HG03025 (cell line): Measurements from ENCODE around the gene PDP2.
"Not testable (repeated sequence)": the region's sequence is repeated elsewhere in the genome, so short reads cannot be mapped to it uniquely, and the experiment has no call there.

Source experiments
- ATAC-seq: cut with Tn5 transposase; IDR thresholded peaks from one replicate; pipeline ENCODE4 v1.9.1; 2021; ENCODE audit warnings: mild to moderate bottlenecking, moderate library complexity; ENCODE audit not compliant: unreplicated experiment, low FRiP score

Gene PDP2

DNA sequence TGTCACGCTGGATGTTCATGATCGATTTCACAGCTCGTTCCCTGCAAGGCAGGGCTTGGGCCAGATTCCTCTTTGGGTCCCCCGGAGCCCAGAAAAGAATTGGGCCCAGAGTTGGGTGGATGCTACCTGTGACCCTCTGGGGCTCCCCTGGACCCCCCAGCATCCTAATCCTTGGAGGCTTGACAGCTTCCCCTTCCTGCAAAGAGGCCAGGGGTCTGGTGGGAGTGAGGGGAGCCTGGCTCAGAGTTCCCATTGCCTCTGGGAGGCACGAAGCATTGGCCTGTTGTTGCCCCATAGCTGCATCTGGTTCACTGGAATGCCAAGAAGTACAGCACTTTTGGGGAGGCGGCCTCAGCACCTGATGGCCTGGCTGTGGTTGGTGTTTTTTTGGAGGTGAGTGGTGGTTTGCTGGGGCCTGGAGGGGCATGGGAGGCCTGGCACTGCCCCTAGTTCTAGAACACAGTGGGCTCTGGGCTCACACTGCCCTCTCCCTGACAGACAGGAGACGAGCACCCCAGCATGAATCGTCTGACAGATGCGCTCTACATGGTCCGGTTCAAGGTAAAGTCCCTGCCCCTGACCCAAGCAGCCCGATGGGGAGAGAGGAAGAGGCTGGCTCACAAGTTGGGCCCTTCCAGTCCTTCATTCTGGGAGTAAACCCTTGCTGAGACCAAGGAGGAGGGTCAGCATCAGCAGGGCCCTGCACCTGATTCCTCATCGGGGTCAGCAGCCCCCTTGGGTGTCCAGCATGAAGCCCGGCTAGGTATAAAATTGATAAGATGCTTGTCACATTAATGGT lies 28.9 kb upstream of the PDP2 start:
- no peak for ATAC-seq

DNA sequence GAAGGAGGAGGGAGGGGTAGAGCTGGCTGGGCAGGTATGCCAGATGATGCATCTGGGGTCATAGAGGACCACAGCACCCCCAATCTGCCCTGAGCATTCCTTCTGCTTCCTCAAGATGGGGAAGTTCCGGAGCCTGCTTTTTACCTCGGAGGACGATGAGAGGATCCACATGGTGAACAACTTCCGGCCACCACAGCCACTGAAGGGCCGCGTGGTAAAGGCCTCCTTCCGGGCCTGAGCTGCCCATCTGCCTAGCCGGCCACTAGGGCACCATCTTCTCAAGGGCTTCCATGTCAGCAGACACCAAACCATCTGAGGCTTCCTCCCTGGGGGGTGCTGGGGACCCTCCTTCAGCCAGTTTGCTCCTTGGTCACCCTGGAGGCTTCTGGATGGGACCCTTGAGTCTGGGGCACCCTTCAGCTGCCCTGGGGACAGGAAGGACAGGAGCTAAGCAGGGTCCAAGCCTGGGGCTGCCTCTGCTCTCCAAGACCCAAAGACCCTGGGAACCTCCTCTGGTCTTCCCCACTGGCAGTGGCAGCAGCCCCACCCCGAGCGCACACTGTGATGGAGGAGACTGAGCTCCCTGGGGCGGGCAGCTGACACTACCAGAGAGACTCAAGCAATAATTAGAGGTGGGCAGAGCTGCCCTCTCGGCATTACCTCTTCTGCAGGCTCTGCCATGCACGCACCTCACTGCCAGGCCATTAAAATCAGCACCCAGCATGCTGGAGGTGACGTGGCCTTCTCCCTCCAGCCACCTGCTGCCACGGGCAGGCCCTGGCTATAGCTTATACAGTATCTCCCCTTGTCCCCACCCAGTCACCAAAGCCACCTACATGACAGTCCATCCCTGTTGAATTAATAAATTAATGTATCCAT lies 26.8 kb upstream of the PDP2 start:
- no peak for ATAC-seq

DNA sequence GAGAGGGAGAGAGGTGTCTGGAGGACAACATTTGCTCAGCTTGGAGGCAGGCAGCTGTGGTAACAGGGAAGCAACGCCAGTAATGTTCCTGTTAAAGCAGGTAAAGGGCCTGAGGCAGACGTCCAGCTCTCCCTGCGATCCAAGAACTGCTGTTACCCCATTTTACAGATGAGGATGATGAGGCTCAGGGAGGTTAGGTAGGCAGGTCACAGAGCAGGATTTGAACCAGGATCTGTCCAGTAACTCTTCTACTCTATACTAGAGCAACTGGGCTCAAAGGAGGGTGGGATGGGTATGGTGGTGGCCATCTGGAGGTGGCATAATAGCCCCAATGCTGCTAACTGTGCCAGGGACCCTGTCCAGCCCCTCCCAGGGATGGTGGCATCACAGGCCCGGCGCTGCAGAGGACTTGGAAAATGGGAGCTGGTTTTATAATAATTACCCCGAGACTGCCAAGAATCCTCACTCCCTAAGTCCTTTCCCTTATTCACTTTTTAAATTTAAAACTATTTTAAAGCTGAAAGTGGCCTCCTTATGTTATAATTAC lies 24.1 kb upstream of the PDP2 start:
- ATAC-seq: no peak

DNA sequence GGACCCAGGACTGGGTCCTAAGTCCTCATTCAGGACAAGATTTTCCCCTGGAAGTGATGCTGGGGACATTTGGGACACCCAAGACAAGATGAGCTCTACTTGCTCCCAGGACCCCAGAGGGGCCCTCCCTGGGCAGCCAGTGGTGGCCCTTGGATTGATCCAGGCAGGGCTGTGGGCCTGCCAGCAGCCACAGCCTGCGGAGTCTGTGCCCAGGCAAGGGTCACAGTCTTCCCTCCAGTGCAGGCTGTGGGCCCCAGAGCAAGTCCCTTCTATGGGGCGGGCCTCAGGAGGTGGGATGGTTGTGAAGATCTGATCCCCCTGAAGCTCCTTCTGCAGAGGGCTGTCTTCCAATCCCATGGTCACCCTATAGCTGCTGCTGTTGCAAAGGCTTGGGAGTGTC lies 23.5 kb upstream of the PDP2 start:
- no peak for ATAC-seq

DNA sequence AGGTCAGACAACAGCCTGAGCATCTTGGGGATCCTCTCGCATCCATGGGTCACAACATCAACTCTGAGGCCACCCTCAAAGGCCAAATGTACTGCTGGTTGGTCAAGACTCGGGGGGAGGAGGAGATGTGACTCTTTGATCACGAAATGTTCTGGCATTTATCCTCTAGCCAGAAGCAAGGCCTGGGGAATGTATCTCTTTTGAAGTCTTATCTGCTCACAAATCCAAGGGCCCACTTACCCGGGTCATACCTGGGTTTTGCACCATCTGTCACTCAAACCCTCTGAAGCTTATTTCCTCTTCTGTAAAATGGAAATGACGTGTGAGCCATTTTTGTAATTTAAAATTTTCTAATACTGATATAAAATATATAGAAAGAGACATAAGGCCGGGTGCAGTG lies 22.9 kb upstream of the PDP2 start:
- no peak for ATAC-seq

DNA sequence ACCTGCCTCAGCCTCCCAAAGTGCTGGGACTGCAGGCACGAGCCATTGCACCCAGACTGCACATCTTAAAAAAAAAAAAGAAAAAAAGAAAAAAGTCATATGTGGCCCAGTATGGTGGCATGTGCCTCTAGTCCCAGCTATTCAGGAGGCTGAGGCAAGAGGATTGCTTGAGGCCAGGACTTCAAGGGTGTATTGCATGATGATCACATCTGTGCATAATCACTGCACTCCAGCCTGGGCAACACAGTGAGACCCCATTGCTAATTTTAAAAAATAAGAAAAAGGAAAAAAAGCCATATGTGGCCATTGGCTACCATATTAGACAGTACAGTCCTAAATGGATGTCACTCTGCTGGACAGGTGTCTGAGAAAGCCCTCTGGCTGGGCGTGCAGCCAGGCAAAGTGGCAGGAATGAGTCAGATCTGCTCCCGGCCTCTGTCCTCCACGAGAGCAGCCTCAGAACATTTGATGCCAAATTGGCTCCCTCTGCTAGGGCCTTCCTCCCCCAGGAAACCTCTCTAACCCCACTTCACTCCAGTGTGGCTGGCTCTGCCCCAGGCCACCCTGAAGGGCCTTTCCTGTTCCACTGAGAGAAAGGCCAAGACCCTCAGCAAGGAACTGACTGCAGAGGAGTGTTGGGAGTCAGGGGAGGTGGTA lies 21.4 kb upstream of the PDP2 start:
- ATAC-seq: no peak

DNA sequence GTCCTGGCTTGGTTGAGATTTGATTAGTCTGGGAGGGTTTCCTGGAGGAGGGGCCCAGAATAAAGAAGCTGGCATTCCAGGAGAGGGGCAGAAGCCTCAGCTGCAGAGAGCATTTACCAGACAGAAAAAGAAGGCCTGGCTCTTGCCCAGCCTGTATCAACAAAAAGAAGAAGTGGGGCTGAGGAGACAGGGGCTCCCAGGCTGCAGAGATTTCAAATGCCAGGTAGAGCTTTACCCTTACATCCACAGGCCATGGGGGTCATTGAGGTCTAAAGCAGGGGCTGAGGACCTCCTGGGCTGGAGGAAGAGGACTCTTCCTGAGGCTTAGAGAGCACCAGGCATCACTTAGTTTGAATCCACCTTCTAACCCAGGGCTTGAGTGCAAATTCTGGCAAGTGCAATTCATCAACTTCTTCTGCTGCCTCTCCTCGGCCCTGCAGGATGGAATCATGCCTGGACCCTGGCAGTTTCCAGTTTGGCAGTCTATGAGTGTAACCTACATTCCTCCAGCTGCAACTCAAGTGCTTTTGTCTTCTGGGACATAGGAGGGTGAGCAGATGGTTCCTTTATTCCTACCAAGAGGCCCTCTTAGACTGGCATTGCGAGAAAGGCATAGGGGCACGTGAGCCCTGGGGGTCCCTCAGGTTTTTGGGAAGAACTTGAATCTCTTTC lies 20.8 kb upstream of the PDP2 start:
- ATAC-seq: no peak

DNA sequence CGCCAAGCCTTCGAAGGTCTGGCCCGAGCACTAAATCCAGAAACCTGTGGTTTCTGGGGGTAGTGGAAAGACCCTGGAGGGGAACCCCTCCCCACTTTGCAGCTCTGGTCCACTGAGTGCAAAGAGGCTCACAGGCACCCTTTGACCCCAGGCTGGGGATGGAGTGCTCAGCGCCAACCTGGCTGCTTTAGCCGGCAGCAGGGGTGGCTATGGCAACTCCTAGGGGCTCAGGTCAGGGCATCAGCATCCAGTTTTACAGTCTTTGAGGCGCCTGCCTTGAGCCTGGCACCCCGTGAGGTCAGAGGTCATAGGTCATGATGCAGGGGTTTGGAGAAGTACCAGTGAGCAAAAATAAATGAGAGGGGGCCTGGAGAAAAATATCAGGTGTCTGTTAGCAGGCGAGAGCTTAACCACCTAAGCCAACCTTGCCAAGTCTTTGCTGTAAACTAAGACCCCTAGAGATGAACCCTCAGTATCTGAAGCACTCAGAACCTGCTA lies 18.2 kb upstream of the PDP2 start:
- ATAC-seq: no peak

DNA sequence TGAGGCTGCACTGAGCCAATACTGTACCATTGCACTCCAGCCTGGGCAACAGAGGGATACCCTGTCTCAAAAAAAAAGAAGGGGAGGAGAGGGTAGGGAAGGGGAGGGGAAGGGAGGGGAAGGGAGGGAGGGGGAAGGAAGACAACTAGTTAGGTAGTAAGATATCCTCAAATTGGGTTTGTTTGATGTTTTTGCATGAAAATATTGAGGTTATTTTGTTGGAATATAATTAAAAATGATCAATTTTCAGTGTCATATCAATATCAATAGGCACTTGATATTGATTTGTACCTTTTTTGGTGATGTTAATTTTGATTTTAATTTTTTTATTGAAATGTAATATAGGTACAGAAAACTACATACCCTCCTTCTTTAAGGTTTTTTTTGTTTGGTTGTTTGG lies 16.6 kb upstream of the PDP2 start:
- ATAC-seq: no peak

DNA sequence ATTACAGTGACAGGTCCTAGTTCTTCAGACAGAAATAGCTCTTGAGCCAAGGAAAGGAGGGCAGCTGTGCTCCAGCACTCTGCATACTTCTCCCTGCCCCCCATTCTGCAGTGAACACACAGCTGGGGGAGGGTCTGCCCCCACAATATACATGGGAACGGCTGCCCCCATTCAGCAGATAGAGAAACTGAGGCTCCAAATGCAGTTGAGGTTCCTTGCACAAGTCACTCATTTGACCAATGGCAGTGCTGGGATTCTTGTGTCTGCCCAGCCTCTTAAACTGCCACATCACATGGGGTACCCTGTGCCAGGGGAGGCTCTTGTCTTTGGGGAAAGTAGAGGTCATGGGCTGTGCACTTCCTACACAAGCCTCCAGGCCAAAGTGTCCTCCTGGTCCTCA lies 10.9 kb upstream of the PDP2 start:
- ATAC-seq: no peak

DNA sequence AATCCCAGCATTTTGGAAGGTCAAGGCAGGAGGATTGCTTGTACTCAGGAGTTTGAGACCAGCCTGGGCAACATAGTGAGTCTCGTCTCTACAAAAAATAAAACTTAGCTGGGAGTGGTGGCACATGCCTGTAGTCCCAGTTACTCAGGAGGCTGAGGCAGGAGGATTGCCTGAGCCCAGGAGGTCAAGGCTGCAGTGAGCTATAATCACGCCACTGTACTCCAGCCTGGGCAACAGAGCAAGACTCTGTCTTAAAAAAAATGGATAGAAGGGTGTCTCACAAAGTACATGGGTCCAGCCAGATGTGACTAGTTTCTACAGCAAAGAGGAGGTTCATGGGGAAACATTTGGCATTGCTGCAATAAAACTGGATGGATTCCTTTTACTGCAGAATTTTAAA lies 9.0 kb upstream of the PDP2 start:
- not testable (repeated sequence) for ATAC-seq

DNA sequence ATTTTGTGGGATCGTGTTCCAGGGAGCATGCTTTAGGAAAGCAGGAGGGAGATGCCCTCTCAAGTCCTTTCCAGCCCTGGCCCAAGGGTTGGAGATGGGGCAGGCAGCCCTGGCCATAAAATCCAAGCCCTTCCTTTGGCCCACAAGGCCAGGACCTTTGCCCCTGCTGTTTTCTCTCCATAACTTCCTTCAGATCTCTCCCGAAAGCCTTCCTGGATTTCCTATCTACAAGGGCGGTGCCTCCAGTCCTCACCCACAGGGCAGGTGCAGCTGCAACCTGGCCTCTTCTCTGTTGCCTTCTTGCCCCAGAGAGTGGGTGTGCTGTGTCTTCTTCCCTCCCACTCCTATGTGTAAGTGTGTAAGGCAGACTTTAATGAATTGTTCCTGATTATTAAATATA lies 8.5 kb upstream of the PDP2 start:
- no peak for ATAC-seq

DNA sequence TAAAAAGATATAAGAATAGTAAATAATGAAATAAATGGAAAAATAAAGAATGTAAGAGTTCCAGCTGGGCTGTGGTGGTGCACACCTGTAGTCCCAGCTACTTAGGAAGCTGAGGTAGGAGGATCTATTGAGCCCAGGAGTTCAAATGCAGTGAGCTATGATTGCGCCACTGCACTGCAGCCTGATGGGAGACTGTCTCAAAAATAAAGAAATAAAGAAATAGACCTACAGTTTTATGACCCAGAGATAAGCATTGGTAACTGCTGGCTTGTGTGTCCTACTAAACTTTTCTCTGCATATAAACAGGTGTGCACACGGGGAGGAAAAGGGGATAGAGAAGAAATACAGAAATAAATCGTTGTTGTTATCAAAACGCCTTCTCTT lies 7.8 kb upstream of the PDP2 start:
- ATAC-seq: no peak

DNA sequence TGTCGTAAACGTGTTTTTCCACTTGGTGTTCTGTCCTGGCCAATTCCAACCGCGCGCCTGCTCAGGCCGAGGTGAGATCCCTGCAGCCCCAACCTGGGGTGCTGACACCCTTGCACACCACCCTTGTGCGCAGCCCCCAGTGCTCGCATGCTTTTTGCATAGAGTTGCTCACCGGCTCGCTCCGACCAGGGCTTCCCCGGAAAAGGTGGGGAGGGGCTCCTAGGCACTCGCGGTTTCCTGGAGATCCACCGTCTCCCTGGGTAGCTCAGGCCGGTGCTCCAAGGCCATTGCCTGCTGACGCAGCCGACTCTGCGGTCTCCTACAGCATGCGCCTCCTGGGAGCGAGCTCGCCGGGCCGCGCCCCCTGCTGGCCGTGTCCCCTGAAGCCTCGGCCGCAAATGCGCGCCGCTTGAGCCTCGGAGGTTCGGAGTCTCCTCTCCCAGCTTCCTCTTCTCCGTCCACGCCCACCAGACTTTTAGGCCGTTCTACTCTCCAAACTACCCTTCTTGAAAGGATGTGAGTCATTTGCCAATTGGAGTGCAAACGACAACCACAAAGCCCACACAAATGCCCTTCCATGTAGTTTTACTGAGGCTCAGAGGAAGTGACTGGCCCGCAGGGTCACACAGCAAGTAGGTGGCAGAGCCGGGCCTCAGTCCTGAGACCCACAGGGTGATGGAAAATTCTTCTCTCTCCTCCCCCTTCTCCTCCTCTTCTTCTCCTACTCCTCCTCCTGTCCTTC lies 7.2 kb upstream of the PDP2 start:
- peak; percentile 70 for ATAC-seq

DNA sequence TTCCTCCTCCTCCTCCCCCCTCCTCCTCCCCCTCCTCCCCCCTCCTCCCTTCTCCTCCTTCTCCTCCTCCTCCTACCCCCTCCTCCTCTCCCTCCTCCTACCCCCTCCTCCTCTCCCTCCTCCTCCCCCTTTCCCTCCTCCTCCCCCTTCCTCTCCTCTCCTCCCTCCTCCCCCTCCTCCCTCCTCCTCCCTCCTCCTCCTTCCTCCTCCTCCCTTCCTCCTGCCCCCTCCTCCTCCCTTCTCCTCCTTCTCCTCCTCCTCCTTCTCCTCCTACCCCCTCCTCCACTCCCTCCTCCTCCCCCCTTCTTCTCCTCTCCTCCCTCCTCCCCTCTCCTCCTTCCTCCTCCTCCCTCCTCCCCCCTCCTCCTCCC lies 6.6 kb upstream of the PDP2 start:
- no peak for ATAC-seq

DNA sequence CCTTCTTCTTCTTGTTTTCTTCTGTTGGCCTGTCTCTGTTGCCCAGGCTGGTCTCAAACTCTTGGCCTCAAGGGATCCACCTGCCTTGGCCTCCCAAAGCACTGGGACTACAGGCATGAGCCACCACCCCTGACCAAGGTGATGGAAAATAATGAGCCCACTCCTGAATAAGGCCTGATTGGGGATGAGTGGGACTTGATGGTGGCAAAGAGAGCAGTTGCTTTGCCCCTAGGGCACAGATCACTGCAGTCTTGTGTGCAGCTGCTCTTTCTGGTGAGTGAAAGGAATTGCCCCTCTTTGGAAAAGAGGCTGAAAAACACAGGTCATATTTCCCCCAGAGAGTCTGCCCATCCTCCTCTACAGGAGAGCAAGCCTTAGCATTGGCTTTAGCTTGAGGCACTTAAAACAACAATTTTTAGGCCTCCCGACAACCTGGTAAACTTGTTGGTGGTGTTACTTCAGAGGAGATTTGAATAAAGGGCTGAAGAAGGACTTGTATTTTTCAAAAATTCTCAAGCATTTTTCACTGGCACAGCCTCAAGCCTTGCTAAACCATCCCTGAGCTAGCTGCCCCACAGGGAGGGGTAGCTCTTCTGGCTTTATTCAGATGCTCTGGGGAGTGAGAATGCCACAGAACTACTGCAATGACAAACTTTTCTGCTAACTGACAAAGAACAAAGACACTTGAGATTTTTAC lies 6.1 kb upstream of the PDP2 start:
- ATAC-seq: no peak

DNA sequence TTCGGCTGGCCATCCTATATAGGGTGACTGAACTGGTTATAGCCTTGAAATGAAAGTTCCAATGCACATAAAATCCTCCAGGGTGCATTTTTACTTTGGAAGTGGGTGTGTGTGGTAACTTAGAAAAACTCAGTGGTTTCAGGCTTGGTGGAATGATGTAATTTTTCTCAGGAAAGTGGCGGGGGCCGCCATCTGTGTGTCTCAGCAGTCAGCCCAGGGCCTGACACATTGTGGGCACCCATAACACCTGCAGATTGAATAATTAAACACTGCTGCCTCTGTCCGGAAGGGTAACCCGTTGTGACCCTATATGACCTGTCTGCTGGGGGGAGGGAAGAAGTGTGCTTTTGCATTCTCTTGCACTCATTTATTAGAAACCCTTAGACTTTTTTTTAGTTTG lies 2.2 kb upstream of the PDP2 start:
- no peak for ATAC-seq

DNA sequence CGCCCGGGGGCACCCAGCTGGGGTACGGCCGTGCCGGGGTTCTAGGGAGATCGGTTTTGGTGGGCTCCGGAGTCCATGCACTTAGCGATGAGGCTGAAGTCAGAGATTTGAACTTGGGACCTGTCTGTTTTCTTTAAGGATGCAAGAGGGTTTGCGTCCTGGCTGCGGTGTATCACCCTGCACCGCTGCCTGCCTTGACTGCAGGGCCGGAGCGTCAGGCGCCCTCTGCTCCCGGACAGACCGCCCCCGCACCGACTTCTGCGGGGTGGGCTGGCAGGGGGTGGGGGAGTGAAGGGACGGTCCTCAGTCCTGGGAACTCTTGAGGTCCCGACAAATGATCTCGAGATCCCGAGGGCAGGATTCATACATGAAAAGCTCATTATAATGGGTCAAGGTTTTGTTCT lies 701 bp downstream of the PDP2 start:
- ATAC-seq: peak; percentile 1

DNA sequence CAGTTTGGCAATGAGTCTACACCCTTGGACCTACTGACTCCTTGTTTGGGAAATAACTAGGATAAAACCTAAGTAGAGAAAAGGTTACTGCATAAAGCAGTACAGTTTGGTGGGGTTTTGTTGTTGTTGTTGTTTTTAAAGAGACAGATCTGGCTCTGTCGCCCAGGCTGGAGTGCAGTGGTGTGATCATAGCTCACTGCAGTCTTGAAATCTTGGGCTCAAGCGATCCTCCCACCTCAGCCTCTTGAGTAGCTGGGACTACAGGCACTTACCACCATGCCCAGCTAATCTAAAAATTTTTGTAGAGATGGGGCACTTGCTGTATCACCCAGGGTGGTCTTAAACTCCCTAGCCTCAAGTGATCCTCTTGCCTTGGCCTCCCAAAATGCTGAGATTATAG lies 1.2 kb downstream of the PDP2 start:
- ATAC-seq: no peak
